Right atrium auricular region (tissue), 2 donors: ENCODE measurements around the gene TMEM41B. TPM values are rescaled to one million over a fixed set of nuclear protein-coding genes. Genes with fewer than 3 reads are reported as not detected.
"Not testable (repeated sequence)": the region's sequence is repeated elsewhere in the genome, so short reads cannot be mapped to it uniquely, and the experiment has no call there.

Source experiments
- DNase-seq: peaks from one replicate; pipeline ENCODE4 v3.0.0-alpha.2; 2019; ENCODE audit warnings: low spot score
- H3K27ac ChIP-seq, 2 donors: fragments of 200-600 bp; sonication (generic); 1 replicate in 1 of 2; 2 replicates in 1 of 2; pipeline ENCODE4 v1.5.1; 2016 to 2019
- H3K27me3 ChIP-seq, 2 donors: fragments of 200-600 bp; sonication (generic); one replicate each; pipeline versions ENCODE4 v1.5.1 to v1.6.0; 2017 to 2019
- H3K36me3 ChIP-seq: fragments of 200-600 bp; sonication (generic); one replicate; pipeline ENCODE4 v1.5.1; 2016
- H3K4me1 ChIP-seq, 2 donors: fragments of 200-600 bp; sonication (generic); one replicate each; pipeline versions ENCODE4 v1.5.1 to v1.6.0; 2017 to 2019
- H3K4me3 ChIP-seq, 2 donors: fragments of 200-600 bp; sonication (generic); 1 replicate in 1 of 2; 2 replicates in 1 of 2; pipeline ENCODE4 v1.5.1; 2017 to 2019; ENCODE audit warnings: mild to moderate bottlenecking in 1 of 2, moderate library complexity in 1 of 2
- H3K9me3 ChIP-seq, 2 donors: fragments of 200-600 bp; sonication (generic); one replicate each; pipeline ENCODE4 v1.5.1; 2019
- total RNA-seq, 2 donors: library from RNA; depleted of rRNA; stranded (reverse); fragments of >200 nt; gene quantifications; one replicate each; pipeline ENCODE4 v1.1.0, GENCODE V29; 2016
- TF ChIP-seq, protein P1 (sequence below), 2 donors: fragments of 200-600 bp; sonication (generic); IDR thresholded peaks; one replicate each; pipeline ENCODE4 v1.5.1; 2019; ENCODE audit warnings: antibody characterized with exemption in 2 of 2

Gene TMEM41B
- total RNA-seq, 2 donors from 2014 or later, result 16.9 to 20.4 TPM

DNA sequence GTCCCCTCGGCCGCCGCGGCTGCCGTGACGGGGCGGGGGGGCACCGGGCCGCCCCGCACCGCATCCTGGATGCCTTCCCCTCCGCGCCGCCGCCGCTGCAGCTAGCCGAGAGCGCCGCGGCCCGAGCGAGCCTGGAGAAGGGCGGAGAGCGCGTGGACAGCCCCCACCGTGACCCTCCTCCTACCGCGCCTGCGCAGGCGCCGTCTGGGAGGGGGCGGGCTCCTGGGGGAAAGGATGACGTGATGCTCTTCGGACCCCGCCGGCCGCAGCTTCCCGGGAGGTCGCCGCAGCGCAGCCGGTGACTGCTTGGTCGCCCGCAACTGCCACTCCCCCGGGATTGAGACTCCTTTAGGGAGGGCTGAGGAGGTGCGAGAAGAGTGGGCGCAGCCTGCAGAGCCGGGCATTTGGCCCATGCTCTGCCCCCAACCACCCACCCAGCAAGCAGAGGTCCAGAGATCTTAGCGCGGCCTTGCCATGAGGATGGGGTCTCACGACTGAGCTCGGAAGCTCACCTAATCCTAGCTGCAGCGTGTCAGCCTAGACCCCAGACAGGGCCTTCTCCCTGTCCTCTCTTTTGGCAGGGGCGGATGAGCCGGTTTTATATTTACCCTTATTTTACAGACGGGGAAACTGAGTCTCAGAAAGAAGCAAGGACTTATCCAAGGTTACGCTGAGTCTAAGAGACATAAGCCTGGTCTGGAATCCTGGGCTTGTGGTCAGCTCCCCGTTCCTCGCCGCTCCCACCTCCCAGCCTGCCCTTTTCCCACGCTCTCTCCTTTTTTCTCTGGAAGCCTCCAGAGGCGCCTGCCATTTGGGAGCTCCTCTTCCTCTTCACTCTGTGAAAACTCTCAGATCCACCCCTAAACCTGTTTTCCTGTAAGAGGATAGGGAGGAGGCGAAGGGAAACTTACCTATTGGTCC lies 48.9 kb downstream of the TMEM41B start, which contains the start of gene DENND5A:
Gene DENND5A (minus strand): TSS at position 140 of the 921 bp plus-strand sequence. CDS start 281 bp downstream, outside the sequence.
- Histone ChIP-seq H3K4me1 (peaks cover 0 to 21% of the 10 kb centered on the region in 2 donors), H3K27me3 (no peaks in the 10 kb centered on the region), H3K27ac (peak within 1 kb of the TSS; percentile 90 to 94), H3K36me3 (no peaks in the 10 kb centered on the region), H3K4me3 (peak within 1 kb of the TSS; percentile 76 to 87), H3K9me3 (no peaks in the 10 kb centered on the region)
- peak; percentile 78 for DNase-seq
- TF ChIP-seq, protein P1, sequence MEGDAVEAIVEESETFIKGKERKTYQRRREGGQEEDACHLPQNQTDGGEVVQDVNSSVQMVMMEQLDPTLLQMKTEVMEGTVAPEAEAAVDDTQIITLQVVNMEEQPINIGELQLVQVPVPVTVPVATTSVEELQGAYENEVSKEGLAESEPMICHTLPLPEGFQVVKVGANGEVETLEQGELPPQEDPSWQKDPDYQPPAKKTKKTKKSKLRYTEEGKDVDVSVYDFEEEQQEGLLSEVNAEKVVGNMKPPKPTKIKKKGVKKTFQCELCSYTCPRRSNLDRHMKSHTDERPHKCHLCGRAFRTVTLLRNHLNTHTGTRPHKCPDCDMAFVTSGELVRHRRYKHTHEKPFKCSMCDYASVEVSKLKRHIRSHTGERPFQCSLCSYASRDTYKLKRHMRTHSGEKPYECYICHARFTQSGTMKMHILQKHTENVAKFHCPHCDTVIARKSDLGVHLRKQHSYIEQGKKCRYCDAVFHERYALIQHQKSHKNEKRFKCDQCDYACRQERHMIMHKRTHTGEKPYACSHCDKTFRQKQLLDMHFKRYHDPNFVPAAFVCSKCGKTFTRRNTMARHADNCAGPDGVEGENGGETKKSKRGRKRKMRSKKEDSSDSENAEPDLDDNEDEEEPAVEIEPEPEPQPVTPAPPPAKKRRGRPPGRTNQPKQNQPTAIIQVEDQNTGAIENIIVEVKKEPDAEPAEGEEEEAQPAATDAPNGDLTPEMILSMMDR (IDR thresholded peaks at IDR 0.05), result peak in 1 of 2 donors; percentile 10

DNA sequence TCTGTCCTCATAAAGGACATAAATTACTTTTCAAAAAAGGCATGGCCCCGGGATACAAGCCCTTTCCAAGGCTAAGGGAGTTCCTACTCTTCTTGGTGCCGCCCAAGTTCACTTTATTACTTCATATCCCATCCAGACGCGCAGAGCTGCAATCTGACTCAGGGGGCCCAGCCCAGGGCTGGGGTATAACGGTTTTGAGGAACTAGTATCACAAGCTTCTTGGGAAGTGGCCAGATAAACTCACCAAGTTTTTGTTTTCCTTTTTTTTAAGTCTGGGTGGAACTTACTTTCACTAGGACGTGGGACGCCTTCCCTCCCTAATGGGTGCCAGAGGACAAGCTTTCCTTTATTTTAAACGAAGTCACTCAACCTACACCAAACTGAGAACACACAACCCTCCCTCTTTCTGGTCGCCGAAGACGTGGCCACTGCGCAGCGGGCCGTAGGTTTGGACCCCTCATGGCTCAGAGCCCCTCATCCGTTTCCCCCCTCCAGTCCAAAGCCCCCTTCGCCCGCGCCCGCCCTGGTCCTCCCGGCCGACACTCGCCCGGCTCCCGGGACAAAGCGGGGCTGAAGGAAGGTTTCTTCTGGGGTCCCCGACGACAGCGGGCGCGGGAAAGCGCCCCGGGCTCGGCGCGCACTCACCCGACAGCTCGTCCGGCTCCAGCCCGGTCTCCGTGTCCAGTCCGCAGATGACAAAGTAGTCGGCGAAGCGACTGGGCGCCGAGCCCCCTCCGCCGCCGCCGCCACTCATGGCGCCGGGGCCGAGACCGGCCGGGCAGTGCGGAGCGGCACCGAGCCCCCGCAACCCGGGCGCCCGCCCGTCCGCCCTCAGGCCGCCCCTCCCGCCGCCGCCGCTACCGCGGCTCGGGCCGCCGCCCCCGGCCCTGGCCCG lies 49.8 kb downstream of the TMEM41B start:
- Histone ChIP-seq H3K9me3 (no peaks in the 10 kb centered on the region), H3K27ac (peak overlapping the region; percentile 90 to 94), H3K27me3 (no peaks in the 10 kb centered on the region), H3K36me3 (no peaks in the 10 kb centered on the region), H3K4me1 (peaks cover 0 to 30% of the 10 kb centered on the region in 2 donors), H3K4me3 (peak overlapping the region; percentile 76 to 87)
- peak; percentile 90 for DNase-seq
- TF ChIP-seq, protein P1 (IDR thresholded peaks at IDR 0.05), result no peak

DNA sequence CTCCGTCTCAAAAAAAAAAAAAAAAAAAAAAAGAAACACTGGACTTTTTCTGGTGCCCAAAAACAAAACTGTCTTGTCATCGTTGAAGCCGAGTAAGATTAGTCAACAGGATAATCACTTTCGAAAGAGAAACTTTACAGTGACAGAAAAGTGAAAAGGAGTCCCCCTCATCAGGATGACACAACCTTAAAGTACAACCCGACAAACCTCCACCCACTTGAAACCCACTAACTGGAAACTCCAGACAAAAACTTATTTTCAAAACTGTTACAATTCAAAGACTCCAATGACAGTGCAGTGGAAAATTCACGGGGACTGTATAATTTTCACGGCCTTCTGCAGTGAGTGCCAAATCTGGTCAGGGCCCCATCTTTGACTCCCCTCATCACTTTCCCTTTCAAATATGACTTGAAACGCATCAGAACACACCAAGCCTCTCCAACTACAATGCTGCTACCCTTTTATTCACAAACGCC lies 50.5 kb downstream of the TMEM41B start:
- no peaks in the 10 kb centered on the region for H3K36me3 ChIP-seq
- DNase-seq, result no peak
- no peaks in the 10 kb centered on the region for H3K27me3 ChIP-seq
- TF ChIP-seq, protein P1 (IDR thresholded peaks at IDR 0.05), result no peak
- peaks cover 0 to 37% of the 10 kb centered on the region in 2 donors for H3K4me1 ChIP-seq
- peak overlapping the region; percentile 90 to 94 for H3K27ac ChIP-seq
- H3K9me3 ChIP-seq, result no peaks in the 10 kb centered on the region
- H3K4me3 ChIP-seq, result peak overlapping the region; percentile 76 to 87

DNA sequence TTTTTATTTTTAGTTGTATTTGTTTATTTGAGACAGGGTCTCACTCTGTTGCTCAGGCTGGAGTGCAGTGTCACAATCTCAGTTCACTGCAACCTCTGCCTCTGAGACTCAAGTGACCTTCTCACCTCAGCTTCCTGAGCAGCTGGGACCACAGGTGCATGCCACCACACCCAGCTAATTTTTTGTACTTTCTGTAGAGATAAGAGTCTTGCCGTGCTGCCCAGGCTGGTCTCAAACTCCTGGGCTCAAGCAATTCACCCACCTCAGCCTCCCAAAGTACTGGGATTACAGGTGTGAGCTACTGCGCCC lies 53.6 kb downstream of the TMEM41B start:
- H3K4me3 ChIP-seq, H3K27ac ChIP-seq, H3K9me3 ChIP-seq, DNase-seq, H3K27me3 ChIP-seq, H3K36me3 ChIP-seq: not testable (repeated sequence)
- H3K4me1 ChIP-seq, result peaks cover 0 to 35% of the 10 kb centered on the region in 2 donors

DNA sequence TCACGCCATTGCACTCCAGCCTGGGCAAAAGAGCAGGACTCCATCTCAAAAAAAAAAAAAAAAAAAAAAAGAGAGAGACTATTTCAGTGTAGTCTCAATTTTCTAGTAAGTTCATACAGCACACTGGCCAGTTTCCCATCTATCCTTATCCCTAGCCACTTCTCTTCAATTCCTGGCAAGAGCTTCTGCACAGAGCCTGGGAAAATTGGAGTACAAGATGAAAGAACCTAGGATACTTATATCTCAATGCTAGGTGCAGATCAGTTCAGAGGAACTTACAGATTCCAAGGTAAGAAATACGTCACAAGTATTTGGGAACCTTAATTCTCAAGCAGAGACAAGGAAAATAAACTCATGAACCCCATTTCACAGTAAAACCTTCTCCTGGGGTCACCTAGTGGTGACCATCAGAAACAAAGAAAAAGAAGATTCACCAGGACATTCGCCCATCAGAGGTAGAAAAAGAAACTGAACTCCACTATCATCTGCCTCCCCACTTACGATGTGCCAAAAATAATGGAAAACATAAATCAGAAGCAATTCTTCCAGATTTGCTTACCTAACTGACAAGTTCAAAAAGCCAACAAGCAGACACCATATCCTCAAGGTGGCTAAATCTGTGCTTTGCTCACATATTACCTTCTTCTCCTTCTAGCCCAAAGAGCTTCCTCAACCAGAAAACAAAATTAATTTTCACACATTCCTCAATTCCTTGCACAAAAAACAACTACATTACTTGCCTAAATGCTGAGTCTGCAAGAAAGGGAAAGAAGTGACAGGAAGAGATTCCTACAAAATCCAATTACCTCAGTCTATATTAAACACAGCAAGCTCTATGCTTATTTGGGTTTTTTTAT lies 54.2 kb downstream of the TMEM41B start:
- Histone ChIP-seq H3K4me3 (no peak overlapping the region), H3K4me1 (peaks cover 0 to 31% of the 10 kb centered on the region in 2 donors), H3K27me3 (no peaks in the 10 kb centered on the region), H3K36me3 (no peaks in the 10 kb centered on the region), H3K27ac (no peak overlapping the region), H3K9me3 (no peaks in the 10 kb centered on the region)
- TF ChIP-seq, protein P1 (IDR thresholded peaks at IDR 0.05), result peak in 1 of 2 donors; percentile 39
- DNase-seq, result no peak

DNA sequence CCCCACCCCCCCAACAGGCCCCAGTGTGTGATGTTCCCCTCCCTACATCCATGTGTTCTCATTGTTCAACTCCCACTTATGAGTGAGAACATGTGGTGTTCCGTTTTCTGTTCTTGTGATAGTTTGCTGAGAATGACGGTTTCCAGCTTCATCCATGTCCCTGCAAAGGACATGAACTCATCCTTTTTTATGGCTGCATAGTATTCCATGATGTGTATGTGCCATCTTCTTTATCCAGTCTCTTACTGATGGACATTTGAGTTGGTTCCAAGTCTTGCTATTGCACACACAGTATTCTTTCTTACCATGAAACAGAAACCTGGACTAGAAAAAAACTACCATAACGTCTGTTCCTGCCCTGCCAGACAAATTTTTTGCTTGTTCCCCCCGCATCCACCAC lies 56.1 kb downstream of the TMEM41B start:
- H3K36me3 ChIP-seq, DNase-seq, H3K4me3 ChIP-seq, H3K27ac ChIP-seq, H3K9me3 ChIP-seq, H3K27me3 ChIP-seq: not testable (repeated sequence)
- peaks cover 0 to 36% of the 10 kb centered on the region in 2 donors for H3K4me1 ChIP-seq
